GM19193 (cell line): ENCODE data around the gene GHRHR.

ENCODE experiments used
- POLR2A ChIP-seq: IDR thresholded peaks from 4 replicates; pipeline ENCODE4 v1.6.1; 2011; ENCODE audit not compliant: insufficient read depth, insufficient read length; ENCODE audit errors: extremely low read depth

Gene GHRHR

GRCh38 chr7:30963842-30964241, at the start of gene GHRHR:
Gene GHRHR (plus strand): TSS chr7:30963953. CDS start chr7:30964069, 116 bp downstream.
- TF ChIP-seq POLR2A = no peak

GRCh38 chr7:30914596-30914995, 49.2 kb upstream of the GHRHR start:
- TF ChIP-seq POLR2A = no peak

GRCh38 chr7:30915005-30915601, 48.6 kb upstream of the GHRHR start:
- no peak for TF ChIP-seq POLR2A

- no peak for TF ChIP-seq POLR2A
Measured at GRCh38 chr7:30915751-30916150, 48.0 kb upstream of the GHRHR start.

- TF ChIP-seq POLR2A = no peak
Measured at GRCh38 chr7:30916255-30916654, 47.5 kb upstream of the GHRHR start.

GRCh38 chr7:30916767-30917166, 47.0 kb upstream of the GHRHR start:
- no peak for TF ChIP-seq POLR2A

- TF ChIP-seq POLR2A = no peak
Measured at GRCh38 chr7:30917216-30917893, 46.4 kb upstream of the GHRHR start.

GRCh38 chr7:30918676-30919075, 45.1 kb upstream of the GHRHR start:
- TF ChIP-seq POLR2A = no peak

- no peak for TF ChIP-seq POLR2A
Measured at GRCh38 chr7:30920021-30920583, 43.7 kb upstream of the GHRHR start.

GRCh38 chr7:30920584-30921539, 42.9 kb upstream of the GHRHR start:
- TF ChIP-seq POLR2A = no peak

GRCh38 chr7:30921540-30922401, 42.0 kb upstream of the GHRHR start:
- no peak for TF ChIP-seq POLR2A

- TF ChIP-seq POLR2A = no peak
Measured at GRCh38 chr7:30922596-30922995, 41.2 kb upstream of the GHRHR start.

GRCh38 chr7:30923009-30923773, 40.6 kb upstream of the GHRHR start:
- TF ChIP-seq POLR2A = no peak
